ENCODE data around the gene ZNF112.
"Not testable (repeated sequence)": the region's sequence is repeated elsewhere in the genome, so short reads cannot be mapped to it uniquely, and the experiment has no call there.

The ZNF112 gene

GRCh38 chr19:44356383-44357111 lies at the start of gene ZNF112:
ZNF112 (minus strand) TSS chr19:44356680; CDS start chr19:44340539, 16,141 bp downstream.
- DNase-seq (ENCODE audit: low read depth in 4 of 4, low spot score in 1 of 4) = no peak

GRCh38 chr19:44401139-44402115 lies 44.9 kb upstream of the ZNF112 start, which contains the start of gene ZNF285:
ZNF285 (minus strand) TSS chr19:44401608; CDS start chr19:44397213, 4,395 bp downstream.
- peak; percentile 23 to 61 (median 46) for DNase-seq (ENCODE audit: low read depth in 4 of 4, low spot score in 1 of 4)

- DNase-seq (ENCODE audit: low read depth in 4 of 4, low spot score in 1 of 4) = not testable (repeated sequence)
Observed at GRCh38 chr19:44389268-44389667, 32.8 kb upstream of the ZNF112 start.

GRCh38 chr19:44374789-44375188 lies 18.3 kb upstream of the ZNF112 start:
- DNase-seq (ENCODE audit: low read depth in 4 of 4, low spot score in 1 of 4) = no peak

GRCh38 chr19:44371815-44372480 lies 15.5 kb upstream of the ZNF112 start:
- DNase-seq (ENCODE audit: low read depth in 4 of 4, low spot score in 1 of 4) = no peak

GRCh38 chr19:44367024-44367423 lies 10.5 kb upstream of the ZNF112 start:
- DNase-seq (ENCODE audit: low read depth in 4 of 4, low spot score in 1 of 4) = no peak

- DNase-seq (ENCODE audit: low read depth in 4 of 4, low spot score in 1 of 4) = no peak
Observed at GRCh38 chr19:44346556-44346955, 9.9 kb downstream of the ZNF112 start.

GRCh38 chr19:44345959-44346358 lies 10.5 kb downstream of the ZNF112 start:
- no peak for DNase-seq (ENCODE audit: low read depth in 4 of 4, low spot score in 1 of 4)

- no peak for DNase-seq (ENCODE audit: low read depth in 4 of 4, low spot score in 1 of 4)
Observed at GRCh38 chr19:44344255-44344654, 12.2 kb downstream of the ZNF112 start.

GRCh38 chr19:44341794-44342193 lies 14.7 kb downstream of the ZNF112 start:
- DNase-seq (ENCODE audit: low read depth in 4 of 4, low spot score in 1 of 4) = no peak

- not testable (repeated sequence) for DNase-seq (ENCODE audit: low read depth in 4 of 4, low spot score in 1 of 4)
Observed at GRCh38 chr19:44334639-44335038, 21.8 kb downstream of the ZNF112 start.

GRCh38 chr19:44332145-44332544 lies 24.3 kb downstream of the ZNF112 start:
- DNase-seq (ENCODE audit: low read depth in 4 of 4, low spot score in 1 of 4) = no peak

GRCh38 chr19:44315883-44316282 lies 40.6 kb downstream of the ZNF112 start:
- no peak for DNase-seq (ENCODE audit: low read depth in 4 of 4, low spot score in 1 of 4)

GRCh38 chr19:44313231-44313630 lies 43.2 kb downstream of the ZNF112 start:
- DNase-seq (ENCODE audit: low read depth in 4 of 4, low spot score in 1 of 4) = no peak

- DNase-seq (ENCODE audit: low read depth in 4 of 4, low spot score in 1 of 4) = no peak
Observed at GRCh38 chr19:44308011-44308410, 48.5 kb downstream of the ZNF112 start.

- no peak for DNase-seq (ENCODE audit: low read depth in 4 of 4, low spot score in 1 of 4)
Observed at GRCh38 chr19:44306283-44306682, 50.2 kb downstream of the ZNF112 start.

- no peak for DNase-seq (ENCODE audit: low read depth in 4 of 4, low spot score in 1 of 4)
Observed at GRCh38 chr19:44305457-44305856, 51.0 kb downstream of the ZNF112 start.

- DNase-seq (ENCODE audit: low read depth in 4 of 4, low spot score in 1 of 4) = peak; percentile 49 to 59 (median 53)
Observed at GRCh38 chr19:44304659-44305193, 51.8 kb downstream of the ZNF112 start, which contains the start of gene ZNF235. ZNF235 (minus strand) TSS chr19:44305025; CDS start chr19:44303404, 1,621 bp downstream.

- DNase-seq (ENCODE audit: low read depth in 4 of 4, low spot score in 1 of 4) = no peak
Observed at GRCh38 chr19:44303976-44304568, 52.4 kb downstream of the ZNF112 start.

- DNase-seq (ENCODE audit: low read depth in 4 of 4, low spot score in 1 of 4) = no peak
Observed at GRCh38 chr19:44303320-44303719, 53.2 kb downstream of the ZNF112 start.

Measured in stimulated activated CD4-positive, alpha-beta T cell treated with anti-CD3 and anti-CD28 coated beads, Interleukin-1b, Interleukin-23, amount 100 ng/mL, for 24 hours (primary cell).